ENCODE data around the gene RIPOR1.

RIPOR1 gene

GRCh38 chr16:67549240-67549639, 20.6 kb downstream of the RIPOR1 start:
- DNase-seq (ENCODE audit: low read depth), result no peak
- H3K36me3 ChIP-seq (ENCODE audit: control insufficient read depth, insufficient read depth, low read length, severe bottlenecking), result peaks cover 33% of the 10 kb centered on the region

GRCh38 chr16:67549936-67550335, 21.3 kb downstream of the RIPOR1 start:
- Histone ChIP-seq H3K9ac (ENCODE audit: low read length) (no peak overlapping the region), H3K4me1 (ENCODE audit: control insufficient read depth, insufficient read depth, low read length) (peaks cover 3% of the 10 kb centered on the region), H3K27me3 (replicated peaks; ENCODE audit: control insufficient read depth, insufficient read depth, low read length) (no peaks in the 10 kb centered on the region), H3K9me3 (ENCODE audit: control insufficient read depth, low read length) (no peaks in the 10 kb centered on the region), H3K36me3 (ENCODE audit: control insufficient read depth, insufficient read depth, low read length, severe bottlenecking) (peaks cover 26% of the 10 kb centered on the region), H3K4me3 (ENCODE audit: low read length) (no peak overlapping the region)
- DNase-seq (ENCODE audit: low read depth), result no peak

More at GRCh38 chr16:67549240-67549639, 20.6 kb downstream of the RIPOR1 start:
- no peaks in the 10 kb centered on the region for H3K27me3 ChIP-seq (replicated peaks; ENCODE audit: control insufficient read depth, insufficient read depth, low read length)
- no peaks in the 10 kb centered on the region for H3K9me3 ChIP-seq (ENCODE audit: control insufficient read depth, low read length)
- H3K4me3 ChIP-seq (ENCODE audit: low read length), result no peak overlapping the region
- peaks cover 3% of the 10 kb centered on the region for H3K4me1 ChIP-seq (ENCODE audit: control insufficient read depth, insufficient read depth, low read length)
- H3K9ac ChIP-seq (ENCODE audit: low read length), result no peak overlapping the region

GRCh38 chr16:67551091-67551490, 22.5 kb downstream of the RIPOR1 start:
- no peaks in the 10 kb centered on the region for H3K27me3 ChIP-seq (replicated peaks; ENCODE audit: control insufficient read depth, insufficient read depth, low read length)
- peaks cover 15% of the 10 kb centered on the region for H3K36me3 ChIP-seq (ENCODE audit: control insufficient read depth, insufficient read depth, low read length, severe bottlenecking)
- H3K4me1 ChIP-seq (ENCODE audit: control insufficient read depth, insufficient read depth, low read length), result peaks cover 9% of the 10 kb centered on the region
- H3K4me3 ChIP-seq (ENCODE audit: low read length), result no peak overlapping the region
- H3K9ac ChIP-seq (ENCODE audit: low read length), result no peak overlapping the region
- no peaks in the 10 kb centered on the region for H3K9me3 ChIP-seq (ENCODE audit: control insufficient read depth, low read length)
- no peak for DNase-seq (ENCODE audit: low read depth)

GRCh38 chr16:67551972-67552371, 23.3 kb downstream of the RIPOR1 start:
- Histone ChIP-seq H3K9me3 (ENCODE audit: control insufficient read depth, low read length) (no peaks in the 10 kb centered on the region), H3K9ac (ENCODE audit: low read length) (no peak overlapping the region)

GRCh38 chr16:67552476-67552875, 23.8 kb downstream of the RIPOR1 start:
- no peak for DNase-seq (ENCODE audit: low read depth)
- Histone ChIP-seq H3K36me3 (ENCODE audit: control insufficient read depth, insufficient read depth, low read length, severe bottlenecking) (peaks cover 5% of the 10 kb centered on the region), H3K9ac (ENCODE audit: low read length) (no peak overlapping the region), H3K4me1 (ENCODE audit: control insufficient read depth, insufficient read depth, low read length) (peaks cover 7% of the 10 kb centered on the region), H3K9me3 (ENCODE audit: control insufficient read depth, low read length) (no peaks in the 10 kb centered on the region), H3K4me3 (ENCODE audit: low read length) (no peak overlapping the region), H3K27me3 (replicated peaks; ENCODE audit: control insufficient read depth, insufficient read depth, low read length) (no peaks in the 10 kb centered on the region)

More at GRCh38 chr16:67551972-67552371, 23.3 kb downstream of the RIPOR1 start:
- H3K4me3 ChIP-seq (ENCODE audit: low read length), result no peak overlapping the region
- H3K27me3 ChIP-seq (replicated peaks; ENCODE audit: control insufficient read depth, insufficient read depth, low read length), result no peaks in the 10 kb centered on the region
- H3K4me1 ChIP-seq (ENCODE audit: control insufficient read depth, insufficient read depth, low read length), result peaks cover 9% of the 10 kb centered on the region
- H3K36me3 ChIP-seq (ENCODE audit: control insufficient read depth, insufficient read depth, low read length, severe bottlenecking), result peaks cover 9% of the 10 kb centered on the region
- no peak for DNase-seq (ENCODE audit: low read depth)

- Histone ChIP-seq H3K9me3 (ENCODE audit: control insufficient read depth, low read length) (no peaks in the 10 kb centered on the region), H3K27me3 (replicated peaks; ENCODE audit: control insufficient read depth, insufficient read depth, low read length) (no peaks in the 10 kb centered on the region), H3K4me1 (ENCODE audit: control insufficient read depth, insufficient read depth, low read length) (peaks cover 6% of the 10 kb centered on the region), H3K4me3 (ENCODE audit: low read length) (no peak overlapping the region), H3K36me3 (ENCODE audit: control insufficient read depth, insufficient read depth, low read length, severe bottlenecking) (no peaks in the 10 kb centered on the region), H3K9ac (ENCODE audit: low read length) (no peak overlapping the region)
- no peak for DNase-seq (ENCODE audit: low read depth)
Measured at GRCh38 chr16:67555795-67556212, 27.2 kb downstream of the RIPOR1 start.

- Histone ChIP-seq H3K4me3 (ENCODE audit: low read length) (no peak overlapping the region), H3K36me3 (ENCODE audit: control insufficient read depth, insufficient read depth, low read length, severe bottlenecking) (no peaks in the 10 kb centered on the region), H3K9ac (ENCODE audit: low read length) (no peak overlapping the region), H3K9me3 (ENCODE audit: control insufficient read depth, low read length) (no peaks in the 10 kb centered on the region), H3K4me1 (ENCODE audit: control insufficient read depth, insufficient read depth, low read length) (peaks cover 16% of the 10 kb centered on the region), H3K27me3 (replicated peaks; ENCODE audit: control insufficient read depth, insufficient read depth, low read length) (no peaks in the 10 kb centered on the region)
- no peak for DNase-seq (ENCODE audit: low read depth)
Measured at GRCh38 chr16:67558859-67559258, 30.2 kb downstream of the RIPOR1 start.

- H3K4me3 ChIP-seq (ENCODE audit: low read length), result peak overlapping the region; percentile 82
Measured at GRCh38 chr16:67560827-67561342, 32.3 kb downstream of the RIPOR1 start.

GRCh38 chr16:67561501-67561823, 32.8 kb downstream of the RIPOR1 start:
- Histone ChIP-seq H3K9ac (ENCODE audit: low read length) (peak overlapping the region; percentile 91), H3K27me3 (replicated peaks; ENCODE audit: control insufficient read depth, insufficient read depth, low read length) (no peaks in the 10 kb centered on the region), H3K4me3 (ENCODE audit: low read length) (peak overlapping the region; percentile 82), H3K9me3 (ENCODE audit: control insufficient read depth, low read length) (no peaks in the 10 kb centered on the region), H3K36me3 (ENCODE audit: control insufficient read depth, insufficient read depth, low read length, severe bottlenecking) (no peaks in the 10 kb centered on the region), H3K4me1 (ENCODE audit: control insufficient read depth, insufficient read depth, low read length) (peaks cover 18% of the 10 kb centered on the region)
- no peak for DNase-seq (ENCODE audit: low read depth)

More at GRCh38 chr16:67560827-67561342, 32.3 kb downstream of the RIPOR1 start:
- Histone ChIP-seq H3K9me3 (ENCODE audit: control insufficient read depth, low read length) (no peaks in the 10 kb centered on the region), H3K4me1 (ENCODE audit: control insufficient read depth, insufficient read depth, low read length) (peaks cover 21% of the 10 kb centered on the region), H3K9ac (ENCODE audit: low read length) (peak overlapping the region; percentile 91), H3K36me3 (ENCODE audit: control insufficient read depth, insufficient read depth, low read length, severe bottlenecking) (no peaks in the 10 kb centered on the region), H3K27me3 (replicated peaks; ENCODE audit: control insufficient read depth, insufficient read depth, low read length) (no peaks in the 10 kb centered on the region)
- DNase-seq (ENCODE audit: low read depth), result no peak

GRCh38 chr16:67561824-67562525, 33.3 kb downstream of the RIPOR1 start:
- DNase-seq (ENCODE audit: low read depth), result peak; percentile 98
- no peaks in the 10 kb centered on the region for H3K36me3 ChIP-seq (ENCODE audit: control insufficient read depth, insufficient read depth, low read length, severe bottlenecking)
- peak overlapping the region; percentile 82 for H3K4me3 ChIP-seq (ENCODE audit: low read length)
- H3K9ac ChIP-seq (ENCODE audit: low read length), result peak overlapping the region; percentile 91
- H3K27me3 ChIP-seq (replicated peaks; ENCODE audit: control insufficient read depth, insufficient read depth, low read length), result no peaks in the 10 kb centered on the region
- H3K9me3 ChIP-seq (ENCODE audit: control insufficient read depth, low read length), result no peaks in the 10 kb centered on the region
- peaks cover 18% of the 10 kb centered on the region for H3K4me1 ChIP-seq (ENCODE audit: control insufficient read depth, insufficient read depth, low read length)

GRCh38 chr16:67562526-67562917, 33.9 kb downstream of the RIPOR1 start, which contains the start of gene CTCF:
TSS of gene CTCF (plus strand) at chr16:67562526. CDS start at chr16:67610833, 48,307 bp downstream.
- Histone ChIP-seq H3K9ac (ENCODE audit: low read length) (peak within 1 kb of the TSS; percentile 98), H3K36me3 (ENCODE audit: control insufficient read depth, insufficient read depth, low read length, severe bottlenecking) (no peaks in the 10 kb centered on the region), H3K27me3 (replicated peaks; ENCODE audit: control insufficient read depth, insufficient read depth, low read length) (no peaks in the 10 kb centered on the region), H3K9me3 (ENCODE audit: control insufficient read depth, low read length) (no peaks in the 10 kb centered on the region), H3K4me3 (ENCODE audit: low read length) (peak within 1 kb of the TSS; percentile 93), H3K4me1 (ENCODE audit: control insufficient read depth, insufficient read depth, low read length) (peaks cover 18% of the 10 kb centered on the region)
- peak; percentile 94 for DNase-seq (ENCODE audit: low read depth)

Measured in adipocyte (in vitro differentiated cells).